Activated T-helper 17 cell treated with anti-CD3 and anti-CD28 coated beads, Interleukin-2, amount 50 U/mL, for 72 hours (primary cell): ENCODE results near the gene SERPINB6. TPM values are rescaled to one million over a fixed set of nuclear protein-coding genes. Genes with fewer than 3 reads are reported as not detected.

ENCODE experiments used
- ATAC-seq: fragments of 150-1000 bp; cut with Tn5 transposase; replicated peaks from 2 replicates; pipeline ENCODE4 v1.10.0; 2021; ENCODE audit warnings: mild to moderate bottlenecking, moderate library complexity
- H3K27ac Mint-ChIP-seq: one replicate; pipeline ENCODE4 v1.8.0; 2022; ENCODE audit warnings: mixed read lengths
- H3K27me3 Mint-ChIP-seq: one replicate; pipeline ENCODE4 v1.8.0; 2022; ENCODE audit warnings: mixed read lengths
- H3K36me3 Mint-ChIP-seq: one replicate; pipeline ENCODE4 v1.8.0; 2022; ENCODE audit warnings: low read depth, mild to moderate bottlenecking, mixed read lengths
- H3K4me1 Mint-ChIP-seq: one replicate; pipeline ENCODE4 v1.8.0; 2022; ENCODE audit warnings: mixed read lengths
- H3K4me3 Mint-ChIP-seq: one replicate; pipeline ENCODE4 v1.8.0; 2022; ENCODE audit warnings: mild to moderate bottlenecking, mixed read lengths
- H3K9me3 Mint-ChIP-seq: one replicate; pipeline ENCODE4 v1.8.0; 2022; ENCODE audit warnings: mixed read lengths
- total RNA-seq, 2 donors: library from RNA; stranded (reverse); gene quantifications; one replicate each; pipeline ENCODE4 v1.2.3, GENCODE V29; 2022

The SERPINB6 gene
- total RNA-seq, 2 donors from 2014 or later: 22.1 to 26.0 TPM

GRCh38 chr6:2990248-2990931, 19.0 kb upstream of the SERPINB6 start:
- Mint-ChIP-seq H3K27ac (peak overlapping the region; percentile 95), H3K36me3 (peaks cover 7% of the 10 kb centered on the region), H3K27me3 (no peaks in the 10 kb centered on the region), H3K4me1 (peaks cover 9% of the 10 kb centered on the region), H3K9me3 (no peaks in the 10 kb centered on the region), H3K4me3 (peak overlapping the region; percentile 86)
- ATAC-seq: no peak

- H3K4me1 Mint-ChIP-seq: peaks cover 9% of the 10 kb centered on the region
- H3K9me3 Mint-ChIP-seq: no peaks in the 10 kb centered on the region
- peaks cover 7% of the 10 kb centered on the region for H3K36me3 Mint-ChIP-seq
- no peaks in the 10 kb centered on the region for H3K27me3 Mint-ChIP-seq
- ATAC-seq: peak; percentile 77
- peak overlapping the region; percentile 95 for H3K27ac Mint-ChIP-seq
- H3K4me3 Mint-ChIP-seq: peak overlapping the region; percentile 86
Measured at GRCh38 chr6:2989332-2990247, 18.2 kb upstream of the SERPINB6 start.

- Mint-ChIP-seq H3K4me1 (peaks cover 9% of the 10 kb centered on the region), H3K4me3 (peak overlapping the region; percentile 86), H3K9me3 (no peaks in the 10 kb centered on the region), H3K36me3 (peaks cover 7% of the 10 kb centered on the region), H3K27me3 (no peaks in the 10 kb centered on the region), H3K27ac (peak overlapping the region; percentile 95)
- ATAC-seq: peak; percentile 85
Measured at GRCh38 chr6:2988426-2989331, 17.3 kb upstream of the SERPINB6 start.

GRCh38 chr6:2988094-2988425, 16.7 kb upstream of the SERPINB6 start:
- peak overlapping the region; percentile 79 for H3K27ac Mint-ChIP-seq
- H3K36me3 Mint-ChIP-seq: peaks cover 7% of the 10 kb centered on the region
- H3K9me3 Mint-ChIP-seq: no peaks in the 10 kb centered on the region
- no peaks in the 10 kb centered on the region for H3K27me3 Mint-ChIP-seq
- peaks cover 9% of the 10 kb centered on the region for H3K4me1 Mint-ChIP-seq
- H3K4me3 Mint-ChIP-seq: peak overlapping the region; percentile 86
- ATAC-seq: no peak

- peak overlapping the region; percentile 86 for H3K4me3 Mint-ChIP-seq
- H3K27ac Mint-ChIP-seq: peak overlapping the region; percentile 79
- peaks cover 9% of the 10 kb centered on the region for H3K4me1 Mint-ChIP-seq
- no peaks in the 10 kb centered on the region for H3K9me3 Mint-ChIP-seq
- peaks cover 5% of the 10 kb centered on the region for H3K27me3 Mint-ChIP-seq
- ATAC-seq: no peak
- peaks cover 7% of the 10 kb centered on the region for H3K36me3 Mint-ChIP-seq
Measured at GRCh38 chr6:2986722-2987221, 15.4 kb upstream of the SERPINB6 start.

- Mint-ChIP-seq H3K36me3 (peaks cover 7% of the 10 kb centered on the region), H3K9me3 (no peaks in the 10 kb centered on the region), H3K4me1 (peaks cover 9% of the 10 kb centered on the region), H3K4me3 (no peak overlapping the region), H3K27me3 (peaks cover 8% of the 10 kb centered on the region), H3K27ac (no peak overlapping the region)
- no peak for ATAC-seq
Measured at GRCh38 chr6:2984738-2985406, 13.5 kb upstream of the SERPINB6 start.

- Mint-ChIP-seq H3K4me3 (no peak overlapping the region), H3K27ac (no peak overlapping the region), H3K4me1 (no peaks in the 10 kb centered on the region), H3K27me3 (peaks cover 8% of the 10 kb centered on the region), H3K36me3 (no peaks in the 10 kb centered on the region), H3K9me3 (no peaks in the 10 kb centered on the region)
- no peak for ATAC-seq
Measured at GRCh38 chr6:2982426-2983117, 11.2 kb upstream of the SERPINB6 start.

GRCh38 chr6:2980465-2980855, 9.1 kb upstream of the SERPINB6 start:
- no peak for ATAC-seq
- no peaks in the 10 kb centered on the region for H3K36me3 Mint-ChIP-seq
- H3K27ac Mint-ChIP-seq: no peak overlapping the region
- H3K27me3 Mint-ChIP-seq: peaks cover 14% of the 10 kb centered on the region
- no peak overlapping the region for H3K4me3 Mint-ChIP-seq
- H3K9me3 Mint-ChIP-seq: no peaks in the 10 kb centered on the region
- no peaks in the 10 kb centered on the region for H3K4me1 Mint-ChIP-seq

GRCh38 chr6:2979819-2980464, 8.6 kb upstream of the SERPINB6 start:
- H3K27ac Mint-ChIP-seq: no peak overlapping the region
- H3K4me1 Mint-ChIP-seq: no peaks in the 10 kb centered on the region
- H3K4me3 Mint-ChIP-seq: no peak overlapping the region
- H3K27me3 Mint-ChIP-seq: peaks cover 14% of the 10 kb centered on the region
- no peaks in the 10 kb centered on the region for H3K36me3 Mint-ChIP-seq
- no peak for ATAC-seq
- no peaks in the 10 kb centered on the region for H3K9me3 Mint-ChIP-seq

- H3K4me1 Mint-ChIP-seq: no peaks in the 10 kb centered on the region
- no peaks in the 10 kb centered on the region for H3K9me3 Mint-ChIP-seq
- no peak for ATAC-seq
- H3K4me3 Mint-ChIP-seq: no peak overlapping the region
- no peak overlapping the region for H3K27ac Mint-ChIP-seq
- peaks cover 14% of the 10 kb centered on the region for H3K27me3 Mint-ChIP-seq
- H3K36me3 Mint-ChIP-seq: no peaks in the 10 kb centered on the region
Measured at GRCh38 chr6:2978923-2979322, 7.6 kb upstream of the SERPINB6 start.

GRCh38 chr6:2977799-2978590, 6.6 kb upstream of the SERPINB6 start:
- Mint-ChIP-seq H3K4me3 (no peak overlapping the region), H3K27me3 (peaks cover 19% of the 10 kb centered on the region), H3K36me3 (no peaks in the 10 kb centered on the region), H3K4me1 (no peaks in the 10 kb centered on the region), H3K27ac (no peak overlapping the region), H3K9me3 (no peaks in the 10 kb centered on the region)
- no peak for ATAC-seq

- no peak for ATAC-seq
- Mint-ChIP-seq H3K27ac (peak overlapping the region; percentile 59), H3K9me3 (no peaks in the 10 kb centered on the region), H3K27me3 (peaks cover 17% of the 10 kb centered on the region), H3K4me1 (no peaks in the 10 kb centered on the region), H3K4me3 (peak overlapping the region; percentile 14), H3K36me3 (no peaks in the 10 kb centered on the region)
Measured at GRCh38 chr6:2977290-2977689, 5.9 kb upstream of the SERPINB6 start.
